ENCODE data around the gene KIF14.

The KIF14 gene
- total RNA-seq = 0 to 0.35 reads per million in 2 donors

GRCh38 chr1:200620273-200621131 lies at the start of gene KIF14:
Gene KIF14, minus strand, starts transcription at chr1:200620751. Its CDS starts 2,028 bp downstream, at chr1:200618723.
- peak; percentile 87 for DNase-seq

- DNase-seq = peak; percentile 85
Measured at GRCh38 chr1:200669314-200670241, 49.0 kb upstream of the KIF14 start, which contains the start of gene DDX59. Gene DDX59, minus strand, starts transcription at chr1:200669907. Its CDS starts 3,167 bp downstream, at chr1:200666740.

- no peak for DNase-seq
Measured at GRCh38 chr1:200668514-200669313, 48.2 kb upstream of the KIF14 start.

GRCh38 chr1:200666309-200666708 lies 45.8 kb upstream of the KIF14 start:
- DNase-seq = no peak

- DNase-seq = no peak
Measured at GRCh38 chr1:200665861-200666260, 45.3 kb upstream of the KIF14 start.

- DNase-seq = no peak
Measured at GRCh38 chr1:200660719-200661118, 40.2 kb upstream of the KIF14 start.

GRCh38 chr1:200659269-200659668 lies 38.7 kb upstream of the KIF14 start:
- no peak for DNase-seq

GRCh38 chr1:200658037-200658818 lies 37.7 kb upstream of the KIF14 start:
- DNase-seq = no peak

- DNase-seq = no peak
Measured at GRCh38 chr1:200654660-200655059, 34.1 kb upstream of the KIF14 start.

- DNase-seq = no peak
Measured at GRCh38 chr1:200653022-200653462, 32.5 kb upstream of the KIF14 start.

GRCh38 chr1:200652378-200652777 lies 31.8 kb upstream of the KIF14 start:
- DNase-seq = no peak

GRCh38 chr1:200646515-200646914 lies 26.0 kb upstream of the KIF14 start:
- no peak for DNase-seq

GRCh38 chr1:200644021-200644420 lies 23.5 kb upstream of the KIF14 start:
- no peak for DNase-seq

GRCh38 chr1:200642481-200642880 lies 21.9 kb upstream of the KIF14 start:
- DNase-seq = no peak

- DNase-seq = no peak
Measured at GRCh38 chr1:200640963-200641401, 20.4 kb upstream of the KIF14 start.

GRCh38 chr1:200640373-200640962 lies 19.9 kb upstream of the KIF14 start:
- no peak for DNase-seq

- no peak for DNase-seq
Measured at GRCh38 chr1:200638073-200638472, 17.5 kb upstream of the KIF14 start.

- DNase-seq = no peak
Measured at GRCh38 chr1:200636681-200637080, 16.1 kb upstream of the KIF14 start.

GRCh38 chr1:200634261-200635122 lies 13.9 kb upstream of the KIF14 start:
- no peak for DNase-seq

GRCh38 chr1:200631375-200631774 lies 10.8 kb upstream of the KIF14 start:
- DNase-seq = no peak

Measured in T-helper 9 cell (primary cell).